ENCODE results near the gene TPM3.

The TPM3 gene

DNA sequence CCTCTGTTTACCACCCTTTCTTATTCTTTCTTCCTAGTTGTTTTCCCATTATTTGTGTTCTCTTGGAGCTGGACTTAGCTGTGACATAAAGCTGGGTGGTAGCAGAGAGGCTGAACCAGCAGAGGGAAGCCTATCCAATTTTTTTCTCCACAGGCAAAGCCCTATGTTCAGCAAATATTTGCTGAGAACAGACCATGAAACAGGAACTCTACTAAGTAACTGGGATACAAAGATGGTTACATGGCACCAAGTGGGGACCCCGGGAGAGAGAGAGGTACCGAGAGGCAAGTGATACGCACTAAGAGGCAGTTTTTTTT, 7.6 kb upstream of the TPM3 start:
- DNase-seq = no peak

DNA sequence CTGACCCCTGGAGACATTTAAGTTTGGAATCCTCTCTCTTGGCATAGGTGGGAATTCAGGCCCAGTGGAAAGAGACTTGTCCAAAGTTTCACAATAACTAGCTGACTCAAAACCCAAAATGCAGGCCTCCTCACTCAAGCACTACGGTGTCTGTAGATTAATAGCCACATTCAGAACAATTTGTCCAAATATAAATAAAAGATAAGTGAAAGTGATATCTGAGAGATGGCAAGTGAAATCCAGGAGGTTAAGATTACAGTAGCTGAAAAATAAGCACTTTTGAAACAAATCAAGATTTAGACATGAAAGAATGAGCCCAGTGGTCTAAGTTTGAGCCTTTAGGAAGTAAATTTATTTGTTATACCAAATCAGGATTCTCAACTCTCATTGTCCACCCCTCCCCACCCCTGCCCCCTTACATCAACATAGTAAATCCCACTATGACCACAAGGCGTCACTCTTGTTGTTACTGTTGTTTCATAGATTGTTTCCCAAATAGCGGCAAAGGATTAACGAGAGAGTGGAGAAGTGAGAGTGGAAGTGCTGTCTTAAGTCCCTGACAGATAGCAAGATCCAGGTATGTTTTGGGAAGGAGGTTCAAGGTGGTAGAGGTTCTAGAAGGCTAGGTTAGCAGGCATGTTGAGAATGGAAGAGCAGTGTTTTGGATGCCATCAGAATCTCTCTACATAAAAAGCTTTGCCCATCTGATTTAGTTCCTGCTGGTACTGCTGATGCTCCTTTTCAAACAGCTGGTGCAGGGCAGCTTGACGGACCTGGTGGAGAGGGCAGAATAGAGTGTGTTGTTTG, 7.1 kb upstream of the TPM3 start:
- DNase-seq = peak; percentile 65

DNA sequence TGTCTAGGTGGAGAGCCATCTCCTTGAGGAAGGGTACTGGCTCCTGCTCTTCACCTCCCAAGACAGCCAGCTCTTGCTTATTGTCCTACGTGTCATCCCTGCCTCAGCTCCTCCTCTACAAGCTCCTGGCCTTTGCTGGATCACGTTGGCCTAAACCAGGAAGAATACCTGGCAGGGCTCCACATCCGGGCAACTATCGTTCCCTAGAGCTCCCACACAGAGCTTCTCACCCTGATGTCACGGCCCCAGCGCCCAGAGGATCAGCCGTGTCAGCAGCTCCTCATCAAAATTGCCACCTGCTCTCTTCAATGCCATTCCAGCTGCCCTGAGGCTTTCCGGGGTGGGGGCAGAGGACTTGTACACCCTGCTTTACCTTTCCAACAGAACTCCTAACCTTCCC, 1.9 kb upstream of the TPM3 start:
- no peak for DNase-seq

DNA sequence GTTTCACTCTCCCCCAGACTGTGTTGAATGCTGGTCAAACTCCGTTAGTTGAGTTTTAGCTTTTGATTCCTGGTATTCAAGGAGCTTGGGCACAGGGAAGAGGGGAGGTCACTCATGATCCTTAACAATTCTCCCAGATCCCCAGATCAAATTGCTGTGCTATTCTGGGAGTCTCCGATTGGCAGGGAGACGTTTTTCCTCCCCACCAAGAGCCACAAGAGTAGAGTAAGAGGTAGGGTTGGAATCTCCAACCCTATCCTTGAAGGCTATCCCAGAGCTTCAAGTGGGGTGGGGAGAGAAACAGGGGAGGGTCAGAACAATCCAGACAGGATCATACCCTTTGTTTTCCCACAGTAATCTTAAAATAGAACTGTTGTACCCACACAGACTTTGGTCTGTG, 576 bp upstream of the TPM3 start:
- no peak for DNase-seq

DNA sequence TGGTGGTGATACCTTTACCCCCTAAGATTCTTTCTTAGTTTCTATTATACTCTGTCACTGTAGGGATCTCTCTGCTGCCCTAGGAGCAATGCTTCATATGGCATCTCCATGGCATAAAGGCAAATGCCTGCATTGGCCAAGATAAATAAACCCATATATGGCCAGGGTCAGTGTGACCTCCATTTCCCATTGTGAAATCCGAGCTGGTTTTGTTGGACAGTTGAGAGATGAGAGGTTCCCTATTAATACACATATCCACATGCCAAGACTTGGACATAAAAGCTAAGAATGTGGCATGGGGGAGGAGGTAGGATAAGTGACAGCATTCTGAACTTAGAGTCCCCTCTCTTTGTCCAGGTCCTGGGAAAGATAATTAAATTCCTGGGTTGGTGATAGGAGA, 1.4 kb downstream of the TPM3 start:
- DNase-seq = no peak

DNA sequence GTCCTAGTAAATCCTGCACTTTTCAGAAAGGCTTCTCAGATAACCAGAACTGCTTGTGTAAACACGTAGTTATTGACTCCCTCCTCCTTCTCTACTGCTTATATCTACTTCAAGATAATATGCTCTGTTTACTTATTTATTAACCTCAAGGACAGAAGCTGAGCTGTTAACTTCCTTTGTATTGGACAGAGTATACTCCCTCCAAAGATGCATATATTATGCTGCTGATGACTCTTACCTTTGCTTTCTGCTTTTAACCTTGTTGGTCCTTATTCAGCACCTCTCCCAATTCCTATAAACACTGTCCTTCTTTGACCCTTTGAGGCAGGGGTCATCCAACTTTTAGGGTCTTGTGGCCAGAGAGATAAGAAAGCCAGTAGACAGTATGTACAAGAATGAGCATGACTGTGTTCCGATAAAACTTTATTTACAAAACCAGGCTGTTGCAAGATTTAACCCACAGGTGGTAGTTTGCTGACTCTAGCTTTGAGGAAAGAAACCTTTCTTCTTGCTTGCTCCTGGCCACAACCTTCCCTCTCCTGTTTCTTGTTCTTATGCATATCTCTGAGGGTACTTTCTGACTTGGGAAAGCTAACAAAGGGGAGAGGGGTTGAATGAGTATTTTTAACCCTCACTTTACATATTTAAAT, 4.9 kb downstream of the TPM3 start:
- no peak for DNase-seq

DNA sequence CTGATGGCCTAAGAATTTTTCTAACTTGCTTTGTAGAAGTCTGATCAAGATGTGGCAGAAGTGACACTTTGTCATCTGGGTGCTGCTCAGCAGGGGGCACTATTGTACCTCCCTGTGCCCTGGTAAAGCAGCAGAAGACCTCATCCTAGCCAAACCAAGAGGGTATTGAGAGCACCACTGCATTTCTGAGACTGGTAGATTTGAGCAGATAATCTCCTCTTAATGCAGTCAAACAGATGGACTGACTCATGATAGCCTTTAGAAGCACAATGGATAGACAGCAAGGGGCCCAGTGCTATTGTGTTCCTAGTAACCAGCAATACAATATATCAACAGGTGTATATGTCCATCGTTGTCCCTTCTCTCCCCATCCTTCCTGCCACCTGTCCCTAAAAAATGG, 5.7 kb downstream of the TPM3 start:
- DNase-seq = no peak

DNA sequence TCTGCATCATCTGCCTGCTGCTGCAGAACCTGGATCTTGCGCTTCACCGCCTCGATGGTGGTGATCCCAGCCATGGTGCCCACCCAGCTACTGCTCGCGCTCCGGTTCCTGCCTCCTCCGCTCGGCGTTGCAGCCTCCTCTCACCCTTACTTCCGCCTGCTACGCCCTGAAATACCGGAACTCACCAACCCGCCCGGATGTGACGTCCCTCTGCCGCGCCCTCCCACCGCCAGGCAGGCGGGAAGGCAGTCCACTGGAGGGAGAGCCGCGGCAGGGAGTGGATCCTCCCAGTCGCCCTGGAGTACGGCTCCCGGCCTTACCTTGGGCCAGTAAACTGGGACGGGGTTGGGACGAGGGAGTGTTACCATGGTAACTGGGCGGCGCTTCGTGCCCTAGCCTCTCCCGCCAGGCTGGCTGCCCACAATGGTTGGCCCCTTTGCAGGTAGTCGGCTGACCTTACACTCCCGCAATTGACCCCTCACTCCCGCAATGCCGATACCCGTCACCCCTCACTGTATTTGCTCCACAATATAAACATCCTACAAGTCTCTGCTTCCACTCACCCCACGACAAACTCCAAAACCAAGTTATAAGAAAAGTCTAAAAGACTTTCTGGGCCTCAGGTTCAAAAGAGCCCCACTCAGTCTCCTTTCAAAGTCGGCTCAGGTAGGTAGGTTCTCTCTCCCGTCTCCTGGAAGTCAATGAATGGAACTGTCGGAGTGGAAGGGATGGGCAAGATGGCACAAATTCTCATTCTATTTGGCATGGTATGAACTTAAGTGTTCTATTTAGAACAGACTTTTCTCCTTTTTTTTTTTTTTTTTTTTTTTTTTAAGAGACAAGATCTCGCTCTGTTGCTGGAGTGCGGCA, 8.6 kb downstream of the TPM3 start:
- peak; percentile 97 for DNase-seq

DNA sequence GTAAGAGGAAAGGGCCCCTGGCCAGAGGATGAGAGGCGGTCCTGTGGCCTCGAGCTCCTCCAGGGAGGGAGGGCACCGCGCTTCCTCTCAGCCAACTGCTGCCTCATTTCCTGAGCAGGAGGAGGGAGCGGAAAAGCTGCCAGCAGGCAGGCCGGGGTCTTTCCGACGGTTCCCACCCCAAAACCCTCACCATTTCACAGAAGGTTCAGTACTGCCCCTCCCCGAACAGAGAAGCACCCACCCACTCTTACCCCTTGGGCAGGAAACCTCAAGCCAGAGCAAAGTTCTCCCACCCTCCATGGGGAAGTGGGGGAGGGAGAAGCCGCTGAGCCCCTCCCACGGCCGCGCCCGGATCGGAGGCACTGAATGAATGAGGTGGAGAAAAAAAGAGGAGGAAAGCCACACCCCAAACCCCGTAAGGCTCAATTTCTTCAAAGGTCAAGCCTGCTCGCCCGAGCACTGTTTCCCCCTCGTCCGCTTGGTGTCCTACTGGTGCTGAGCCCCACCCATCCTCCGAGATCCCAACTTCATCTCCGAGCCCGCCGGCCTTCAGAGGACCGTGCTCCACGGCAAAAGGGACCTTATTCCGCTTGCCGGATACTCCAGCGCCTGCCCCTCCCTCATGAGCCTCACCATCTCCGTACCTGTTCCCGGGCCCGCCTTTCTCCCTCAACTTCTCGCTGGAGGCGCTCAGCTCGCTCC, 9.4 kb downstream of the TPM3 start:
- peak; percentile 66 for DNase-seq

DNA sequence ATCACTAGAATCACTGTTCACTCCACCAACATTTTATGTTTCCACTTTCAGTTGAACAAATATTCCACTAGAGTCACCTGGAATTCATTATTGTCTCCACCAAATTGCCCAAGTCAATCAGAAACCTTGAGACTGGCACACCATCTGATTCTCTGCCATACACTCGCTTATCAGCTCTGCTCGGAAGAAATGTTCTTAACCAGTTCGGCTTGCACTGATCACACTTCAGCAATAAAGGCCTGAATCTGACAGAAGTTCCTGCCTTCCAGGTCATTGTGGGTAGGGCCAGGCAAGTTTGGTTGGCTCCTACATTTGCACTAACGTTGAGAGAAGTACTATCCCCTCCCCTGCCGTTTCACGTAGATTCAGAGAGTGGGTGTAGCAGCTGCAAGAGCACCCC, 10.0 kb downstream of the TPM3 start:
- DNase-seq = no peak

DNA sequence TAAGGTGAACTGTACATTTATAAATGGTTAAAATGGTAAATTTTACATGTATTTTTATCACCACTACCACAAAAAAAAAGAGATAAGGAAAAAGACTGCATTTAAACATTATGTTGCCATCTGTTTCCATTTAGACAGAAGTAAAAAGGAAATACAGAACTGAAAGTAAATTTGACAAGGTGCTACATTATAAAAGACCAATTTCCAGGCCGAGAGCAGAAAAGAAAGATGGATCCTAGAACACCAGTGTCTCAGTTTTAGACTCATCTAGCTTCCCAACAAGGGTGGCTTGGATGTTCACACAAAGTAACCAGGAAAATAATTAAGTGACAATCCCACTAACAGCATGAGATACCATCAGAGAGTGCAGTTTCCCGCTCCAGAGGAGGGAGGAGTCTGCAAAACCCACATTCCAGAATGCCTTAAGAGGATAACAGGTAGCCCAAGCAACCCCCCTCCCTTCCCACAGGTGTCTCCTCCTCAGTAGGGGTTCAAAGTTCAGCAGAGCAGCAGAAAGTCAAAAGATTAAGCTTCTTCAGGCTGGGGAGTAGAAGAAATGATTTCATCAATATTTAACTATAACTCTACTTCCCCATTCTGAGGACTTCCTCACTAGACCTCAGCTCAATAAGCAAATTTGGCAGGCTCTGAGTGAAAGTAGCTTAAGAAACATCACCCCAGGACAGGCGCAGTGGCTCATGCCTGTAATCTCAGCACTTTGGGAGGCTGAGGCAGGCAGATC, 11.8 kb downstream of the TPM3 start:
- no peak for DNase-seq

DNA sequence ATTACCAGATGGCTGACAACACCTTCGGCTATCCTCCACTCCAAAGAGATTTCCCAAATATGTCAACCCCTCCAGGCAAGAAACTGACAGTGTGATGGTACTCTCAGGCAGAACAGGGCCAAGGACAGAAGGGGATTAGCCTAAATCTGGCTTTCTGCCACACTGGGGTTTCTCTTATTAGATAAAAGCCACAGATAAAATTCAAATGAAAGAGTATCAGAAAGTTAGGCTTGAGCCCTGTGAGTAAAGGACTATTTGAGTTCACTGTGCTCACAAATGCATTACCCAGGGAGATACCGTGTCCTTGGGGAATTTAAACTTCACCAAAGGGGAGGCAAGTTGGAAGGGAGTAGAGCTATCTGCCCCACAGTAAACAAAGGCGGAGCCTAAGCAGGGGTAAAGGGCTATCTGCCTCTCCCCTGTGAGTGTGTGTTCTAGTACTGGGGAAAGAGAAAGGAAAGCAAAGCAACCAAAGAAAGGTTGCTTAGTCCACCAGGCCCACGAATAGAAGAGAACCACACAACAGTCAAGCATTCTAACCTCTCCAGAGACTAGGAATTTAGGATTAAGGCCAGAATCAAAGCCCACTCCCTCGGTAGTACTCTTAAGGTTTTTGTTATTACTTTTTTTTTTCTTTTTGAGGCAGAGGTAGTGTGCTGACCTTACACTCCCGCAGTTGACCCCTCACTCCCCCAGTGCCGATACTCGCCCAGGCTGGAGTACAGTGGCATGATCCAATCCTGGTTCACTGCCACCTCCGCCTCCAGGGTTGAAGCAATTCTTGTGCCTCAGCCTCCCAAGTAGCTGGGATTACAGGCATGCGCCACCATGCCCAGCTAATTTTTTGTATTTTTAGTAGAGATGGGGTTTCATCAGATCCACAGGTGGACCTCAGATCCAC, 12.7 kb downstream of the TPM3 start:
- no peak for DNase-seq

DNA sequence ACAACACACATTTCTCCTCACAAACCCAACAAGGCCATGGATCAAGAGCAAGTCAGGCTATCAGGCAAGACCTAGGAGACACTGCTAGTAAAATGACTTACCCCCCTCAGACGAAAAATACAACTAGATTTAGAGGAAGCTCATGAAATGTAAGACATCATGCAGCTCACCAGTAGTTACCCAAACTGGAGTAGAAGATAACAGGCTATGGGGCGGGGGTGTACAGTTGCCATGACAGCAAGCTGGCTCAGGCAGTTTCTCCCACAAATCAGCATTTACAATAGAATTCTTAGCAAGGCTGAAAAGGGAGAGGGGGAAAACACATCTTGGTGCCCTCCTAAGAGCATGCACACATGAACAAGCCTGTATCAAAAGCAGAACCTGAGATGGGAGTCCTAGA, 13.9 kb downstream of the TPM3 start:
- DNase-seq = no peak

DNA sequence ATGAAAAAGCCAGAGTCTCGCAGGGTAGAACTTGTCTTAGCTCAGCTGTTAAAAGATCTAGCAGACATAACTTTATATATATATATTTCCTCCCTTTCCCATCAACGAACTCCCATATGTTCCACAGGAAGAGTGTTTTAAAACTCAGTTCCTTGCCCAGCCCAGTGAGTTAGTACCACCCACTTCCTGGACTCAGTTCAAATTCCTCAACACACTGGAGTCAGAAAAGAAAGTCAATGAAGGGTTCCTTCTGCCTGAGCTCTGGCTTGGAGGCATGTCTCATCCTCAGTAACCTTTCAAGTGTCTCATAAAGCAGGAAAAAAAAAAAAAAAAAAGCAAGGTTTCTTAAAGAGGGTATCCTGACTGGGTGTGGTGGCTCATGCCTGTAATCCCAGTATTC, 15.6 kb downstream of the TPM3 start:
- DNase-seq = no peak

DNA sequence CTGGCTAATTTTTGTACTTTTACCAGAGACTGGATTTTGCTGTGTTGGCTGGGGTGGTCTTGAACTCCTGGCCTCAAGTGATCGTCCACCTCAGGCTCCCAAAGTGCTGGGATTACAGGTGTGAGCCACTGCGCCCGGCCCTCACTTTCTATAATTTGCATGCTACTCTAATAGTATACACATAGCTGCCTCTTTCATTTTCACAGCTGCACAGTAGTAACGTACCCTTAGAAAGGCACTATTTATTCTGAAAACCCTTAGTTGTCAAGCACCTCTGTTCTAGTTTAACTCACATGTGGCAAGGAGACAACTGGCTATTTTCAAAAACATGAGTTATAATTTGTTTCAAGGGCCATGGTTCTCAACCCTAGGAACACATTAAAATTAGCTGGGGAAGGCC, 17.2 kb downstream of the TPM3 start:
- no peak for DNase-seq

DNA sequence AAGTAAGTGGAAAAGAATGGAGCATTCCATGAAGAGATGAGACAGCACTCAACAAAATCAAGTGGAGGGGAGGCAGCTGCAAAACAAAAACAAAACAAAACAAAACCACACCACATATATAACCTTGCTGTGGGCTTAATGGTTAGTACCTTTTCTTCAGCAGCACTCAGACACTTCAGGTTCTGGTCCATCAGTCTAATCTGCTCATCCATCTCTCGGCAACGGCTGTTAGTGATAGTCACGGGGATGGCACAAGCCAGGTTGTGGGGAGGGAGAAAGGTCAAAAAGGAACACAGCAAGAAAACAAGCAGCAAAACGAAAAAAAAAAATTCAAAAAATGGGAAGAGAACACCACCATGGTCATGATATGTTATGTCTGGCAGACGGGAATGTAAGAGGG, 20.0 kb downstream of the TPM3 start:
- no peak for DNase-seq

DNA sequence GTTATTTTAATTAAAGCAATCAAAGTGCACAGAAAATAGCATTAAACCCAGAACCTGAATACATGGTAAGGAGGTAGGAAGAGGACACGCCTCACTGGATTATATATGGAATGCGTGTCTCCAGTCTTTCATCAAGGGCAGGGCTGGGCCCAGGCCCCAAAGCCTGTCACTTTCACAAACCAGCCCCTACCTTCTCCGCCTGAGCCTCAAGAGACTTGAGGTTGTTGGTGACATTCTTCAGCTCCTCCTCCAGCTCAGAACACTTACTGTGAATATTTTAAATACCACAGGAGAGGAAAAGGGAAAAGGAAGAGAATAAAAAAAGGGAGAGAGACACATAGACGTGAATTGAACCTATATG, 20.7 kb downstream of the TPM3 start:
- no peak for DNase-seq

DNA sequence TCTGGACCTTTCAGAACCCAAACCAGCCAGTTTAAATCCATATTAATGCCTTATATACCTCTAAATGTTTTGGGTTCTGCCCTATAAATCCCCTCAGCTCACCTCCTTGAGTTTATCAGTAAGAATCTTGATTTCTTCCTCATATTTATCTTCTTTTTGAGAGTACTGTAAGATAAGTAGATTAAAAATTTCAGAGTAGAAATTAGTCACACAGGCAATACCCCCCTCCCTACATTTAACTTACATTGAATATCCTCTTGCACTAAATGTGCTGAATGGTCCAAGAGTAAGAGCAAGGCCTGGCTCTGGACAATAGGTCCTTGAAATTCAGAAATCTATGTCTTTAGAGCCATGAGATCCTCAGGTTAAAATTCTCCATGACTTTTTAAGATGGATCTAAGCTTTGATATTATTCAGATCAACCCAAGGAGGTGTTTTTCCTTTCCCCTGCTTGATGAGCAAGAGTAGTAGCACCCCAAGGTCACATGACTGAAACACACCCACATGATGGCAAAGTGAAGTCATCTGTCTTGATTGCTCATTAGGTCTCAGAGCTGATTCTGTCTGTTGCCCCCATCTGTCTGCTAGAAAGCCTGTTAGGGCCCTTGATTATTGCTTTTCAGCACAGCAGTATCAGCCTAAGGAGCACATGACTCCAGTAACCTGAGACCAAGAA, 21.2 kb downstream of the TPM3 start:
- DNase-seq = no peak

DNA sequence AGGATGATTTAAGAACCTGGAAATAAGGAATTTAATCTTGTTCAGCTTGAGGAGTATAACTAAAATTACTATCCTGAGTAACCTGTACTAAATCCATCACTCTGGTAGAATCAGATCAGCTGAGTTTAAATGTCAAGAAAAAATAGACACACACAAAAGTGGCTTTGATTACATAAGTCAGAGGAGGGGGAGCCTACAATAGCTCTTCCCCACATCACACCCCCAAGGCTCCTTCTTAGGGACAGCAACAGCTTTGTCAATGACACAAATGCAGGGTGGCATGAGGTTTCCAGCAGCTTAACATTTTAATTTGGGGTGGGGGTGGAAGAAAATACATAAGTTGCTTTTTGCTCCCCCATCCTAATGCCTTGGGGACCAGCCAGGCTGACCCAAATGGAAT, 24.4 kb downstream of the TPM3 start:
- no peak for DNase-seq

DNA sequence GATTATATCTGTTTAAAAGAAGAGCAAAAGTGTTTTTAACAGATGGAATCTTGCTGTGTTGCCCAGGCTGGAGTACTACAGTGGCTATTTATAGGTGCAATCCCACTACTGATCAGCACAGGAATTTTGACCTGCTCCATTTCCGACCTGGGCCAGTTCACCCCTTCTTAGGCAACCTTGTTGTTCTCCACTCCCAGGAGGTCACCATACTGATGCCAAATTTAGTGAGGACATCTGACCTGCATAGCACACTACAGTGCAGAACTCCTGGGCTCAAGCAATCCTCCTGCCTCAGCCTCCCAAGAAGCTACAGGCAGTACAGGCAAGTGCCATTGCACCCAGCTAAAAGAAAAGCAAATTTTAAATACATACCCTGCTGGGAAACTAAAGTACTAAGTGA, 25.7 kb downstream of the TPM3 start:
- no peak for DNase-seq

DNA sequence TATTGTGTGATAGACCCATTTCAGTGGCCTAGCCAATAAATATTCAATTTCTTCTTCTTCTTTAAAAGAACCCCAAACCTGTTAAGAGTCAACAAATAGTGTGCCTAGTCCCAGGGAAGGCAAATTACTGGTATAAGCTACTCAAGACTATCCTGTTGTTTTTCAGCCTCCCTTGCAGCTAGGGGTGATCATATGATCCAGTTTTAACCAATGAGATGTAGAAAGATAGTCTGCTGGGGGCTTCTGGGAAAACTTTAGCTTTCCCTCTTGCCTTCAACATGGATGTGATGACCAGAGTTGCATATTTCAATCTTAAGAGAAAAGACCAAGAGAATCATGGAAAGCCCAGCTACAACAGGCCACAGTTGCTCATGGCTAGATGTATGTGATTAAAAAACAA, 32.3 kb downstream of the TPM3 start:
- no peak for DNase-seq
